GM12892 (cell line): Measurements from ENCODE around the gene MEIOSIN.

Experiments used
- DNase-seq: peaks from one replicate; pipeline ENCODE4 v3.0.0; 2011; ENCODE audit not compliant: insufficient read length
- FAIRE-seq: peaks from 2 replicates; lab custom pipeline; 2011; peaks lifted over from hg19 to GRCh38; lab: Jason Lieb, UNC
- POLR2A ChIP-seq: IDR thresholded peaks from 2 replicates; pipeline ENCODE4 v1.6.1; 2011; ENCODE audit warnings: low read depth, low read length, control low read depth
- POLR2AphosphoS5 ChIP-seq: IDR thresholded peaks from 2 replicates; pipeline ENCODE4 v1.6.1; 2011; ENCODE audit warnings: low read depth, low read length, control low read depth
- TAF1 ChIP-seq: IDR thresholded peaks from 2 replicates; pipeline ENCODE4 v1.6.1; 2011; ENCODE audit warnings: low read depth, mild to moderate bottlenecking, control low read depth, low read length, borderline replicate concordance

Gene MEIOSIN

DNA sequence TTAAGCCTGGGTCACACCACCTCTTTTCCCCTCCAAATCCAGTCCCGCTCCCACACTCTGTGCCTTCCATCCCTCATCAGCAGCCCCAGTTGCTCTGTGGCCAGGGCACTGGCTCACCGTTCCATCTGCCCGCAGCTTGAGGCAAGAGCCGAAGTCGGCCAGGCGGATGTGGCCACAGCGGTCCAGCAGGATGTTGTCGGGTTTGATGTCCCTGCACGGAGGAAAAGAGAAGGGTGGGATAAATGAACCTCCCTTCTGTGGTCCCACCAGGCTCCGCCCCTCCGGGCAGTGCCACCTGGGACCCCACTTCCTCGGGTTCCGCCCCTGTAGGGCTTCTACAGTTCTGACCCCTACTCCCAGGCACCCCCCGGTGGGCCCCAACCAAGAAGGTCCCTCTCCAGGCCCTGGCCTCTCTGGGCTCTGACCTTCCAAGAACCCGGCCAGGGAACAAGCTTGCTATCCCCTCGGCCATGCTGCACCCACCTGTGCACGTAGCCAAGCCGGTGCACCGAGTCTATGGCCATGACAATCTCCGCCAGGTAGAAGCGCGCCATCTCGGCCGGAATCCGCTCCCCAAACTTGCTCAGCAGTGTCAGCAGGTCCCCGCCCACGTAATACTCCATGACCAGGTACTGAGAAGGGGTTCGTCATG lies 44.9 kb downstream of the MEIOSIN start:
- TF ChIP-seq POLR2A (0 out of 2 replicates have a peak, but pooled peaks have one; percentile 20), TAF1 (no peak), POLR2AphosphoS5 (no peak)
- FAIRE-seq (no peak), DNase-seq (no peak)

DNA sequence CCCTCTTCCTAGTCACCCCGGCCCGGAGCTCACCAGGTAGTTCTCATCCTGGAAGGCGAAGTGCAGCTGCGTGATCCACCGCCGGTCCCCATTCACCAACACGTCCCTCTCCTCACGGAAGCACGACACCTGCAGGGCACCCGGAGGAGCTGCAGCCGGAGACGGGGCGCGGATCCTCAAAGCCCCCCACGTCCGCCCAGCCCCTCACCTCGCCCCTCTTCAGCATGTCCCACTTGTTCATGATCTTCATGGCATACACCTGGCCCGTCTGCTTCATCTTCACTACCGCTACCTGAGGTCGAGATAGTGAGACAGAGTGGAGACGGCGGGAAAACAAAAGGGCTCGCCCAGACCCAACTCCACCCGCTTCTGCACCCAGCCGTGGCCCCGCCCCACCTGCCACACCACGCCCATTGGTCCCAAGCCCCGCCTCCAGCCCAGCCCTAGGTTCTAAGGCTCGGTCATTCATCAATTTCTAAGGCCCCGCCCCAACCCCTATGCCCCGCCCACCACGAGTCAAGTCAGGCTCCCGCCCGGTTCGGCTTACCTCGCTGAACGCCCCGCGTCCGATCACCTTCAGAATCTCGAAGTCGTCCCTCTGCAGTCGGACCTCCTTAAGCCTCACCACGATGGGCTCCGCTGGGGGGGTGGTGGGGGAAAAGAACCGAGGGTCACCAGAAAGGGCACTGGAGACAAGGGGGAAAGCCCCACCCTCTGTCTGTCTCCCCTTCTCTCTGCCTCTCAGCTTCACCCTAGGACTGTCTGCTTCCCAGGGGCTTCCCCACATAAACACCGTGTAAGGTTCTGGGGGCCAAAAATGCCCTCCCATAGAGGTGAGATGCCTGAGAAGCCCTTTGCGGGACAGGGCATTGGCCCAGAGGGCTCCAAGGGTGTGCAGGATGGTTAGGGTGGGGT lies 46.2 kb downstream of the MEIOSIN start:
- FAIRE-seq (peak; percentile 96), DNase-seq (peak; percentile 94)
- TF ChIP-seq POLR2A = no peak
- no peak; the same call in 1 of the 2 replicates for TF ChIP-seq POLR2AphosphoS5
- no peak for TF ChIP-seq TAF1

DNA sequence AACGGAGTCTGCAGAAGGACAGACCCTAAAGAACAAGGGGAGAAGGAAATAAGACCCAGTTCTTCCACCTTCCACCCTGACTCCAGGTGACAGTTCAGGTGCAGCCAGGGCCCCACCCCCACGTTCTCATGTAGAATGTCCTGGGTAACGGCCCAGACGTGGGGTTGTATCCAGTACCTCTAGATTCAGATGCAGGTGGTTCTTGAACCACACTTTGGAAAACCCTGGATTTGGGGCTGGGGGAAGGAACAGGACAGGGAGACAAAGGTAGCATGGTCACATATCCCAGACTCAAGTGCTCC lies 46.9 kb downstream of the MEIOSIN start:
- no peak for TF ChIP-seq POLR2A
- no peak for TF ChIP-seq TAF1
- TF ChIP-seq POLR2AphosphoS5 = no peak
- DNase-seq (no peak), FAIRE-seq (no peak)

DNA sequence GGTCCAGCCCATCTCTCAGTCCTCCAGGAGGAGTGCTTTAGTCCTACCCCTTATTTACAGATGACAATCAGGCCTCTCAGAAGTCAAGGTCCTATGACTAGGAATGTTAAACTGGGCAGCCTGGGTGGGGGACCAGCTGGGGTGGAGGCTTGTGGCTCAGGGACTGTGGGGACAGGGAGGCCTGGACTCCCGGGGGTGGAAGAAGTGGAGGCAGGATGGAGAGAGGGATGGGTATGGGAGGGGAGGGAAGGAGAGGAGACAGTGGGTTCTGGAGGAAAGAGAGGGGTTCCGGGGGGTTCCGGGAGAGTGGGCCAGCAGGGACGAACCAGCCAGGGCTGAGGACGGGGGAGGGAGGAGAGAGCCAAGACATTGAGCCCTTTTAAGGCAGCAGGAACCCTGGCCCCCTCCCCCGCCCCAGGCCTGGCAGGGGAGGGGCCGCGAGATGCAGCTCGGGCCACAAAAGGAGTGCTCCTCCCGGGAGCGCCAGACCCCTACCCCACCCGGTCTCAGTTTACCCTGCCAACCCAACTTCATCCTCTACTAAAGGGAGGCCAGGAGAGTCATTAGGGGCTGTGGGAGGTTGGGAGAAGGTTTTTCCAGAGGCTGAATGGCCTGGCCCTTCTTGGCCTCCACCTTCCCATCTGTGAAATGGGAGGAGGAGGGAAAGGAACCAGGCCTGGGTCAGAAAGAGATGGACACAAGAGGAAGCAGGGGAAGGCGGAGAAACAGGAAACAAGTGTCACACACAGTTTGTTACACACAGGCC lies 47.4 kb downstream of the MEIOSIN start:
- FAIRE-seq = no peak
- no peak for DNase-seq
- no peak for TF ChIP-seq POLR2AphosphoS5
- no peak for TF ChIP-seq TAF1
- TF ChIP-seq POLR2A = no peak

DNA sequence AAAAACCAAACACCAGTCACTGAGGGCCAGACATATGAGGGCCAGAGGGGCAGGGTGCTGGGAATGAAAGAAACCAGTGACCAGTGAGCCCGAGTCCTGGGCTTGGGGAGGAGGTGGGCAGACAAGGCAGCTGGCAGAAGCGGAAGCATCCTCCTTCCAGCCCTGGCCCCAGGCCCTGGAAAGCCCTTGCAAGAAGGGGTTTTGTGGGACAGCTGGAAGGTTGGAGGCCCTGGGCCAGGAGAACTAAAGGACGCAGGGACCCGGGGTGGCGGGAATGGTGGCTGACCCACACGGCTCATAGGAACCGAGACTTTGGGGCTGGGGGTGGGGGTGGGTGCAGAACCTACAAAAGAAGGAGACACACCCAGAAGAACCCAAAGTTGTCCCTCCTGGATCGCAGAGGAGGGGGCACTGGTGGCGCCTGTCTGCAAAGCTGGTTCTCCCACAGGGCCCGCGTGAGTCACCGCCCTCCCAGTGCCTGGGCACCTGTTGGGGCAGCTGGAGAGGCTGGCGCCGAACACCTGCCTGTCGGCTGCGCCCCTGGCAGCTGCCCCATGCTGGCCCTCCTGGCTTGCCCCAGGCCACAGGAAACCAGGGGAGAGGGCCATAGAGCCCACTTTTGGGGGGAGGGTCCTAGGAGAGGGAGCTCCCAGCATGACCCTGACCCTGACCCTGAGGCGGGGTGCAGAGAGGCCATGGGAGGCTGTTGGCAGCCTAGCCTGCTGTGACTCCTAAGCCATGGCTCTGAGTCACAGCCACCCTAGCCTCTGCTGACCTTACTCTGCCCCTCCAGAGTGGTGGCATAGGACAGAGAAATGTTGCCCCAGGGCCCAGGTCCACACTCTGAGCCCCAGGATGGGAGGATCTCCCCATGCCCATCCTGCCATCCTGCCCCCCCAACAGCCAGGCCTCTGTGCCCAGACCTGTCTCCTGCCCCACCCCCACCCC lies 48.2 kb downstream of the MEIOSIN start:
- TF ChIP-seq POLR2AphosphoS5 (no peak), POLR2A (0 out of 2 replicates have a peak, but pooled peaks have one; percentile 9)
- DNase-seq = no peak
- no peak for FAIRE-seq

DNA sequence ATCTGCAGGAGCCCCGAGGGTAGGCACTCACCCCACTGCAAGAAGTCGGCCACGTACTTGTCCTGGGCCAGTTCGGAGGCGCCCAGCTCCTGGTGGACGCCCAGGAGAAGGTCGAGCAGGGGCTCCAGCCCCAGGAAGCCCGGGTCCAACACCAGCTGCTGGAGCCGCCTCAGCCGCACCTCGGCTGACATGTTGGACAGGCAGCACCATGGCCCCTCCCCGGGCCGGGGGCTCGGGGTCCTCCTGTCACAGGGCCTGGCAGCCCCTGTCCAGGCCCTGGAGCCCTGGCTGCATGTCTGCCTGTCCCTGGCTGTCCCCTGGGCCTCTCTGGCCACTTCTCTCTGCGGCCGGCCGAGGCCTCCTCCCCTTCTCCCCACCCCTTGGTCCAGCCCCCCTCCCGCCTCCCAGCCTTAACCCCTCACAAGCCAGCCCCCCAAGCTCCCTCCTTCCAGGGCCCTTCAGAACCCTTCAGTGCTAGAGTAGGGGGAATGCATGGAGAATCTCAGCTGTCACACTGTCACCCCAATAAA lies 49.0 kb downstream of the MEIOSIN start, which contains the start of gene DMPK:
TSS of gene DMPK (minus strand) at position 329 of the 530 bp plus-strand sequence. CDS start at position 191, 138 bp downstream.
- FAIRE-seq (no peak), DNase-seq (no peak)
- TF ChIP-seq POLR2AphosphoS5 (no peak), POLR2A (no peak; the same call in 1 of the 2 replicates), TAF1 (no peak)

DNA sequence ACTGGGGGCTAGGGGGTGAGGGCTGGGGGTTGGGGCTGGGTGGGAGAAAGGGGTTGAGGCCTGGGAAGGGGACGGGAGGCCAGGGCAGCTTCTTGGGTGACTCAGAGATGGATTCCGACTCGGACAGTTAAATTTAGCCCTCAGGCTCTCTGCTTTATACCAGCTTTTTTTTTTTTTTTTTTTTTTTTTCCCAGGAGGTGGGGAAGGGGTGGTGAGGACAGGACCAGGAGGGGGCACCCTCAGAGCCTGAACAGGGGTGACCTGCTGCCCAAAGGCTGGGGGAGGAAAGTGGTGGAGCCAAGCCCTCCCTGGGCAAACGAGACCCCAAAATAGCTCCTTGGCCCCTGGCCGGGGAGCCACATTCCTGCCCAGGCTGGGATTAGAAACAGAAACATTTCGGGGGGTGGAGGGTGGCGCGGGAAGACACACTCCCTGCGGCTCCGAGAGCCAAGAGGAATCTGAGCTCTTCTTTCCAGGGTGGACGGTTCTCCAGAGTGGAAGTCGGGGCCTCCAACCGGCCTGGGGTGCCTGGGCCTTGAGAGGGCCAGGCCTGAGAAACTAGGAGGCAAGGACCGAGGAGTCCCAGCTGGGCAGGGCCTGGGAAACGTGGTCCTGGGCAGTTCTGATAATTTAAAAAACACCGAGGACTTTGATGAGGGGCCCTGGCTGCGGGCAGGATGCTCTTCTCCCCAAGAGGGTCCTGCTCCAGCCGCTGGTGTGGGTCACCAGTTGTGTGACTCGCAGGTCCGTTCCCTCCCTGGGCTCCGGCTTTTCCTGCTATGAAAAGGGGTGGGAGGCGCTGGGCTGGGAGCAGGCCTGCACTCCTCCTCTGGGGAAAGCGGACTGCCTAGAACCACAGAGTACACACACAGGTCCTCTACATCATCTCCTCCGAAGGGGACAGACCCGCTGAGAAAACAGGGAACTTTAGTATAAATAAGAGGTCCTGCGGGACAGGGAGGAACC lies 49.9 kb downstream of the MEIOSIN start:
- DNase-seq (no peak), FAIRE-seq (no peak)

DNA sequence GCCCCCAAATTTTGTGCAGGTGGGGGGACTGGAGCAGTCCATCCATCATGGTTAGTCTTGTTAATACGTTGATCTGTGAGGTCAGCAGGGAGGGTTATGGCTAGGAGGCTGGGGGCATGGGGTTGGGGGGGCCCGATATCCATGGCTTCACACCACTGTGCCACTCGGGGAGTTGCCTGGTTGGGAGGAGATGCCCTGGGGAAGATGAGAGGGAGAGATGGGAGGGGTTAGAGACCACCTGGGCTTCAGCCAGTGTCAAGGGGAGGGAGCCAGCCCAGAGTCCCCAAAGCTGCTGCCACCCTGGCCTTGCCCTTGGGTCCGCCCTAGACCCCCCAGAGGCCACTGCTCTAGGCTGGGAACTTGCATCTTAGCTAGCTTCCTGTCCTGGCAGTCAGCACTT lies 50.9 kb downstream of the MEIOSIN start:
- FAIRE-seq (no peak), DNase-seq (no peak)
- TF ChIP-seq TAF1 = no peak
- no peak for TF ChIP-seq POLR2A
- no peak for TF ChIP-seq POLR2AphosphoS5

More for the DNA sequence above, 49.9 kb downstream of the MEIOSIN start:
- no peak for TF ChIP-seq POLR2A
- no peak for TF ChIP-seq TAF1

DNA sequence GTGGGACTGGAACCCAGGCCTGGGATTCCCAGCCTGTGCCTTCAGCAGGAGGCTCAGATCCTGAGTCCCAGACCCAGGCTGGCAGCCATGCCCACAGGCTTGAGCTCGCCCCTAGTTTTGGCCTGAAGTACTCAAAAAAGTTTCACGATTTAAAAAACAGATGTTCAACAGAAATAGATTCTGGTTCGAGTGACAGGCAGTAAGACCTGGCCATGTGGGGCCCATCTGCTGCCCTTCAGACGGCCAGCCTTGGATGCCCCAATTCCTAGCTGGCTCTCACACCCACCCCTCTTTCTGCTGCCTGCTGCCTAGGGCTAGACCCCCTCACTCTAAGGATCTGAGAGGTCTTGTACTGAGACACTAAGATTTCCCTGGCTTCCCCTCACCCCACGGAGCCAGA lies 51.9 kb downstream of the MEIOSIN start:
- no peak for FAIRE-seq
- no peak for DNase-seq
- TF ChIP-seq TAF1 = no peak
- TF ChIP-seq POLR2AphosphoS5 = no peak
- TF ChIP-seq POLR2A = no peak
